Measurements from ENCODE around the gene OBP2B.
"Not testable (repeated sequence)": the region's sequence is repeated elsewhere in the genome, so short reads cannot be mapped to it uniquely, and the experiment has no call there.

The OBP2B gene

DNA sequence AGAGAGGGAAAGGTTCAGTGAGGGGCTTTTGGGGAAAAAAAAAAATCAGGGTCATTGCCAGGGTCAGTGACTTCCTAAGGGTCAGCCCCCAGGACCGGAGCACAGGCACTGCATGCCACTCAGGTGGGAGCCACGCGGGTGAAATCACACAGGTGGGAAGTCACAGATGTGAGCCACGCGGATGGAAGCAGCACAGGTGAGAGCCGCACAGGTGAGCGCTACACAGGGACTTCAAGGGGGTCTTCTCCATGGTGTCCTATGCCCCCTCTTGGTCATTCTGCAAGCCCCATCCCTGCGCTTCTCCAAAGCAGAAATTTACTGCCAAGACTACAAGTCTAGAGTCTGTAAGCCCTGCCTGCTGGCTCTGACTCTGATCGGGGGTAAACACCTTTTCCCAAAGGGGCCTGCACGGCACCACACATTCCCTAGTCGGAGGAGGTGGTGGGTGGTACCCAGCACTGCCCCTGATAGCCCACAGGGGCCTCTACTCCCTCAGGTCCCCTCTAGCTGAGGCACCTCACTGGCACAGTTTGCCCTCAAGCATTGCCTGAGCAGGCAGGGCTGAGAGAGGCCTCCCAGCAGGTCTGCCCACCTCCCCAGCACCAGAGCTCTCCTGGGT lies 18.3 kb upstream of the OBP2B start:
- Histone ChIP-seq H3K9me3 (ENCODE audit: control insufficient read depth, low read depth, low read length) (no peaks in the 10 kb centered on the region), H3K4me1 (ENCODE audit: control insufficient read depth, low read depth, low read length) (no peaks in the 10 kb centered on the region), H3K4me3 (ENCODE audit: low read length) (no peak overlapping the region), H3K27me3 (ENCODE audit: control insufficient read depth, insufficient read depth, low read length) (no peaks in the 10 kb centered on the region), H3K9ac (ENCODE audit: low read length) (no peak overlapping the region), H3K36me3 (ENCODE audit: control insufficient read depth, low read depth, low read length) (no peaks in the 10 kb centered on the region), H3K27ac (ENCODE audit: low read length) (no peak overlapping the region)

DNA sequence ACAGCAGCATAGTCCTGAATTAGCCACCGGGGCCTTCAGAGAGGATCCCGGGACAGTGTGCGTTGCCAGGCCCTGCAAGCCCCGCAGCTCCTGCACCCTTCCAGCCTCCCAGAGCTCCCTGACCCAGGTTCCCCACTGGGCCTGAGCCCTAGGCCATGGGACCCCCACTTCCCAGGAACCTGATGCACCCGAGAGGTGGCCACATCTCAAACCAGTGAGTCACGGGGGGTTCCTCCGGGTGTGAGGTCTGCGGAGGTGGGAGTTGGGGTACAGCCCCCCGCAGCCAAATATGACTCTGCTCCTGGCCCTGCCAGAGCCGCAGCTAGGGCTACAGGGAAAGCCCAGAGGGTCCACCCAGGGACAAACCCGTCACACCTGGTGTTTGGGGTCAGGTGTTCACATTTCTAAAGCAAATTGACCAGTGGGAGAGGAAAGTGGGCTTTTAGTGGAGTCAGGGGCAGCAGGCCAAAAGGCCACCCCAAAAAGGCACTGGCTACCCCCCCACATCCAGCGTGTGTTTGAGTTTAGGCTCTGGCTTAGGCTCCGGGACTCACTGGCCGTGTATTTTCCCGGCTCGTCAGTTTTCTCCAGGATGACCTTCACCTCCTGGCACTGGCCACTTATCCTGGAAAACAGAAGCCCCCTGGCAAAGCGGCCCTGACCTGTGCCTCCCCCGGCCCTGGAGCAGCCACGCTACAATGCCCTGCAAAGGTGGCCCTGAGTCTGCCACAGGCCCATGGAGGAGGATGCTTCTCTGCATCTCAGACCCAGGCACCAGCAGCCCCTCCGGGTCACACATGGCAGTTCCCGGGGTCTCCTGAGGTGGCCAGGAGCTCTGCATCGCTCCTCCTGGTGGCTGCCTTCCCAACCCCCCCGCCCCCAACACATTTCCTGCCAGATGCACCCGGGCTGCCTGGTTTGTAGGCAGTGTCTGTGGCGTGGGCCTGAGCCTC lies 17.4 kb upstream of the OBP2B start:
- H3K36me3 ChIP-seq (ENCODE audit: control insufficient read depth, low read depth, low read length): no peaks in the 10 kb centered on the region

GRCh38 chr9:133225171-133226011 lies 16.3 kb upstream of the OBP2B start:
- H3K36me3 ChIP-seq (ENCODE audit: control insufficient read depth, low read depth, low read length): no peaks in the 10 kb centered on the region
- no peak overlapping the region for H3K9ac ChIP-seq (ENCODE audit: low read length)
- H3K27ac ChIP-seq (ENCODE audit: low read length): no peak overlapping the region
- H3K4me1 ChIP-seq (ENCODE audit: control insufficient read depth, low read depth, low read length): no peaks in the 10 kb centered on the region
- no peak overlapping the region for H3K4me3 ChIP-seq (ENCODE audit: low read length)
- H3K9me3 ChIP-seq (ENCODE audit: control insufficient read depth, low read depth, low read length): no peaks in the 10 kb centered on the region
- H3K27me3 ChIP-seq (ENCODE audit: control insufficient read depth, insufficient read depth, low read length): no peaks in the 10 kb centered on the region

More for the DNA sequence above, 17.4 kb upstream of the OBP2B start:
- no peaks in the 10 kb centered on the region for H3K4me1 ChIP-seq (ENCODE audit: control insufficient read depth, low read depth, low read length)
- no peak overlapping the region for H3K4me3 ChIP-seq (ENCODE audit: low read length)
- no peaks in the 10 kb centered on the region for H3K9me3 ChIP-seq (ENCODE audit: control insufficient read depth, low read depth, low read length)
- no peak overlapping the region for H3K27ac ChIP-seq (ENCODE audit: low read length)
- H3K9ac ChIP-seq (ENCODE audit: low read length): no peak overlapping the region
- no peaks in the 10 kb centered on the region for H3K27me3 ChIP-seq (ENCODE audit: control insufficient read depth, insufficient read depth, low read length)

- no peak overlapping the region for H3K4me3 ChIP-seq (ENCODE audit: low read length)
Observed at GRCh38 chr9:133224762-133225161, 15.7 kb upstream of the OBP2B start.

DNA sequence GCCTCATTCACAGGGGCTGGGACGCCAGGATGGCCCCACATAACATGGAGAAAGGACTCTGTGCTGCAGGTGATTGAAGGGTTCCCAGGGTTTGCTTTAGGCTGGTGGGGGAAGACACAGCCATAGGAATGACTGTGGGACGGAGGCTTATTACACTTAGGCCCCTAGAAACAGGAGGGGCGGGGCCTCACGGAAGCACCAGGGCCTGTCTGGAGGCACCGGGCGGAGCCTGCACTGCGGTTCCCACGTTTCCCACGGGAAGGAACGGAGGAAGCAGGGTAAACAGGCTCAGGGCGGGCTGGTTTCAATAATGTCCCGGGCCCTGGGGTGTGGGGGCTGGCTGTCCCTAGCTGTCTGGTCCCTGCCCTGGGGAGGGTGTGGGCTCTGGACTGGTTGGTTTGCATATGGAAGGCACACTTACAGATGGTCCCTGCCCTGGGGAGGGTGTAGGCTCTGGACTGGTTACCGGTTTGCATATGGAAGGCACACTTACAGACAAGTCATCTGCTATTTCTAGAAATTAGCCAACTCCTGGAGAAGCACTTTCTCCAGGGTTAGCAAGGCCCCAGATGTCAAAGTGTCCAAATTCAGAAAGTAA lies 14.2 kb upstream of the OBP2B start:
- not testable (repeated sequence) for H3K9me3 ChIP-seq (ENCODE audit: control insufficient read depth, low read depth, low read length); H3K27ac ChIP-seq (ENCODE audit: low read length); H3K4me3 ChIP-seq (ENCODE audit: low read length); H3K9ac ChIP-seq (ENCODE audit: low read length); H3K4me1 ChIP-seq (ENCODE audit: control insufficient read depth, low read depth, low read length); H3K36me3 ChIP-seq (ENCODE audit: control insufficient read depth, low read depth, low read length); H3K27me3 ChIP-seq (ENCODE audit: control insufficient read depth, insufficient read depth, low read length)

More at GRCh38 chr9:133224762-133225161, 15.7 kb upstream of the OBP2B start:
- H3K27me3 ChIP-seq (ENCODE audit: control insufficient read depth, insufficient read depth, low read length): no peaks in the 10 kb centered on the region
- no peak overlapping the region for H3K9ac ChIP-seq (ENCODE audit: low read length)
- no peak overlapping the region for H3K27ac ChIP-seq (ENCODE audit: low read length)
- H3K36me3 ChIP-seq (ENCODE audit: control insufficient read depth, low read depth, low read length): no peaks in the 10 kb centered on the region
- no peaks in the 10 kb centered on the region for H3K9me3 ChIP-seq (ENCODE audit: control insufficient read depth, low read depth, low read length)
- no peaks in the 10 kb centered on the region for H3K4me1 ChIP-seq (ENCODE audit: control insufficient read depth, low read depth, low read length)

DNA sequence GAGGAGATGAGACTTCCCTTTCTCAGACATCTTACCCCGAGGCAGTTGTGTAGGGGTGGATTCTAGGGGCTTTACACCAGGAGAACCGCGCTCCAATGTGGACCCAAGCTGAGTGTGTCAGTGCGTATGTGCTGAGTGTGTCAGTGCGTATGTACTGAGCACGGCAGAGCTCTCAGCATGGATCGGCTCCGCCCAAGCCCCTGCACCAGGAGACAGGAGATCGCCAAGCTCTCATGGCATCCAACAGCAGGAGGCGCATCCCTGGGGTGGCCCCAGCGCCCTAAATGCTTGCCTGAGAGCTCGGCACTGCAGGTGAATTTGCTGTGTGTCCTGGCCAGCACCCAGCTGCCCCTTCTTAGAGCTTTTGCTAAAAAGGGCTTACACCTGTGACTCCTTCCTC lies 12.9 kb upstream of the OBP2B start:
- H3K9me3 ChIP-seq (ENCODE audit: control insufficient read depth, low read depth, low read length); H3K27ac ChIP-seq (ENCODE audit: low read length); H3K36me3 ChIP-seq (ENCODE audit: control insufficient read depth, low read depth, low read length); H3K4me1 ChIP-seq (ENCODE audit: control insufficient read depth, low read depth, low read length); H3K9ac ChIP-seq (ENCODE audit: low read length); H3K4me3 ChIP-seq (ENCODE audit: low read length): not testable (repeated sequence)
- H3K27me3 ChIP-seq (ENCODE audit: control insufficient read depth, insufficient read depth, low read length): peaks cover 19% of the 10 kb centered on the region

- no peaks in the 10 kb centered on the region for H3K9me3 ChIP-seq (ENCODE audit: control insufficient read depth, low read depth, low read length)
- no peak overlapping the region for H3K9ac ChIP-seq (ENCODE audit: low read length)
- no peak overlapping the region for H3K27ac ChIP-seq (ENCODE audit: low read length)
- H3K36me3 ChIP-seq (ENCODE audit: control insufficient read depth, low read depth, low read length): no peaks in the 10 kb centered on the region
- H3K4me3 ChIP-seq (ENCODE audit: low read length): no peak overlapping the region
- H3K4me1 ChIP-seq (ENCODE audit: control insufficient read depth, low read depth, low read length): no peaks in the 10 kb centered on the region
- H3K27me3 ChIP-seq (ENCODE audit: control insufficient read depth, insufficient read depth, low read length): peaks cover 24% of the 10 kb centered on the region
Observed at GRCh38 chr9:133221177-133221809, 12.2 kb upstream of the OBP2B start.

DNA sequence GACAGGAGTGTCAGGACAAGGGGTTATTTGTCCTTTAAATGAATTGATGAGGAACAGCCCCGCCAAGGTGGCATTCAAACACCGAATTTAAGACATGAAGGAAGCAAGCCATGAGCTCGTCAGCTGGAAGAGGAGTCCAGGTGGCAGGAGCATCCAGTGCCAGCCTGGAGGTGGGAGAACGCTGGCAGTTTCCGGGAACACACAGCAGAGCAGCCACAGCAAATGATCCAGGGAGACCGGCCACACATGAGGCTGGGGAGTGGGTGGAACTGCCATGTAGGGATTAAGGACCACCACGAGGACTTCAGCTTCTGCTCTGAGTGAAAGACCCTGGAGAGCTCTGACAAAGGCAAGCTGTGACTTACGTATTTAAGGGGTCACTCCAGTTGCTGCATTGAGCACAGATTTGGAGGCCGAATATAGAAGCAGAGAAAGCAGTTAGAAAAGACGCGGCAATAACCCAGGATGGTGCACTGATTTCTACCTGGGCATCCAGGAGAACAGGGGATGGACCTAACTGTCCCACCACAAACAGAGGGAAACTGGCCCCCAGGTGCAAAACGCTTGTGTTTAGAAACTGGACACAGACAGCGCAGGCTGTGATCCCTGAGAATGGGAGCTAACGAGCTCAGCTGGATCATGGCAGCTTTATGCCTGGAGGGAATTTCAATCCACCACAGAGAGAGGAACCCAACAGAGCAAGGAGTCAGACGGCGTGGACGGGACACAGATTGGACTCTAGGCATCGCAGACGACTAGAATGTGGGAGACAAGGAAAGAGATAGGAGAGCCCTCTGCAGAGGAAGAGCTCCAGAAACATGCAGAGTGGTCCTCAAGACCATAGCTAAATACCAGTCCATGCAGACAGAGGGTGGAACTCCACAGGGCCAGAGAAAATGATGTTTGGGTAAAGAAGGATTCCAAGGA lies 9.3 kb upstream of the OBP2B start:
- not testable (repeated sequence) for H3K9ac ChIP-seq (ENCODE audit: low read length); H3K4me1 ChIP-seq (ENCODE audit: control insufficient read depth, low read depth, low read length); H3K36me3 ChIP-seq (ENCODE audit: control insufficient read depth, low read depth, low read length); H3K9me3 ChIP-seq (ENCODE audit: control insufficient read depth, low read depth, low read length); H3K27ac ChIP-seq (ENCODE audit: low read length); H3K4me3 ChIP-seq (ENCODE audit: low read length)
- H3K27me3 ChIP-seq (ENCODE audit: control insufficient read depth, insufficient read depth, low read length): peaks cover 24% of the 10 kb centered on the region

DNA sequence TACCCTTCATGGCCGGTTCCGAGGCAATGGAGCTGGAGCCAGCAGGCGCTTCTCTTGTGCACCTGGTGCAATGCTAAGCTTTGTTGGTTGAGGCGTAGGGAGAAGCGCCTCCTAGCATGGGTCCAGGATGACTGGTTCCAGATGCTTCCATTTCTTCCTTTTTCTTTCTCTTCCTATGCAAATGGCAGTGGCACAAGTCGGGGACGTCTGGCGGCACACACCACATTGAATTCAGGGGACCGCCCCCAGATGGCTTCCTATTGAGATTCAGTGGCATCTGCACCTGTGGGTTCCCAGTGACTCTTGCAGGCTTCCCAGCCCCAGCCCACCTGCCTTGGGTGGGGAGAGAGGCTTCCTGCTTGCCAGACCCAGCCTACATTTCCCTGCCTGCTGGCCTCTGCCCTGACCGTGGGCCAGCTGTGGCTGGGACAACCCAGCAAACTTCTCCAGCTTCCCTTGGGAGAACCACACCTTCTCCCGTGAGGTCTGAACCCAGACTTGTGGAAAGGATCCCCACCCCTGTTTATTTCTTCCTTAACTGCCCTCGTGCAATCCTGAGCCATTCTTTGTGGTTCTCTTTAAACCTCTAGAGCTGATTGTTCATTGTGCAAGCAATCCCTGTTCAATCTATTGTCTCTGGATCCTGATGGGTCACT lies 8.4 kb upstream of the OBP2B start:
- H3K27me3 ChIP-seq (ENCODE audit: control insufficient read depth, insufficient read depth, low read length): peaks cover 24% of the 10 kb centered on the region
- H3K27ac ChIP-seq (ENCODE audit: low read length); H3K36me3 ChIP-seq (ENCODE audit: control insufficient read depth, low read depth, low read length); H3K4me1 ChIP-seq (ENCODE audit: control insufficient read depth, low read depth, low read length); H3K9ac ChIP-seq (ENCODE audit: low read length); H3K9me3 ChIP-seq (ENCODE audit: control insufficient read depth, low read depth, low read length); H3K4me3 ChIP-seq (ENCODE audit: low read length): not testable (repeated sequence)

- not testable (repeated sequence) for H3K4me1 ChIP-seq (ENCODE audit: control insufficient read depth, low read depth, low read length); H3K4me3 ChIP-seq (ENCODE audit: low read length); H3K9ac ChIP-seq (ENCODE audit: low read length); H3K36me3 ChIP-seq (ENCODE audit: control insufficient read depth, low read depth, low read length); H3K27ac ChIP-seq (ENCODE audit: low read length); H3K9me3 ChIP-seq (ENCODE audit: control insufficient read depth, low read depth, low read length)
- H3K27me3 ChIP-seq (ENCODE audit: control insufficient read depth, insufficient read depth, low read length): peaks cover 42% of the 10 kb centered on the region
Observed at GRCh38 chr9:133214276-133214675, 5.2 kb upstream of the OBP2B start.

Data from iPS-18a (cell line).